HEK293 (cell line): ENCODE data around the gene MORN3.

Experiments used
- KLF1 ChIP-seq: fragments of 450-650 bp; formaldehyde crosslinking; IDR thresholded peaks from 2 replicates; pipeline ENCODE4 v1.5.1; 2016; ENCODE audit warnings: missing biosample characterization, missing genetic modification characterization
- KLF16 ChIP-seq: fragments of 450-650 bp; formaldehyde crosslinking; IDR thresholded peaks from 2 replicates; pipeline ENCODE4 v1.5.1; 2017; ENCODE audit warnings: missing biosample characterization, missing genetic modification characterization
- SP2 ChIP-seq: fragments of 450-650 bp; formaldehyde crosslinking; IDR thresholded peaks from 2 replicates; pipeline ENCODE4 v1.5.1; 2016; ENCODE audit warnings: missing biosample characterization, missing genetic modification characterization
- ZBTB1 ChIP-seq: fragments of 450-650 bp; formaldehyde crosslinking; IDR thresholded peaks from 2 replicates; pipeline ENCODE4 v1.5.1; 2016; ENCODE audit warnings: missing biosample characterization, missing genetic modification characterization
- ZNF211 ChIP-seq: fragments of 450-650 bp; formaldehyde crosslinking; IDR thresholded peaks from 2 replicates; pipeline ENCODE4 v1.5.1; 2016; ENCODE audit warnings: low read depth, missing biosample characterization, missing genetic modification characterization
- TF ChIP-seq, protein P1 (sequence below): fragments of 450-650 bp; formaldehyde crosslinking; IDR thresholded peaks from 2 replicates; pipeline ENCODE4 v1.5.1; 2016; ENCODE audit warnings: missing biosample characterization, missing genetic modification characterization
- TF ChIP-seq, protein P2 (sequence below): fragments of 450-650 bp; formaldehyde crosslinking; IDR thresholded peaks from 2 replicates; pipeline ENCODE4 v1.5.1; 2016; ENCODE audit warnings: missing biosample characterization, missing genetic modification characterization
- TF ChIP-seq, protein P3 (sequence below): fragments of 450-650 bp; formaldehyde crosslinking; IDR thresholded peaks from 2 replicates; pipeline ENCODE4 v1.5.1; 2016; ENCODE audit warnings: missing biosample characterization, missing genetic modification characterization, low read depth
- TF ChIP-seq, protein P4 (sequence below): sonication (generic); formaldehyde crosslinking; IDR thresholded peaks from 2 replicates; pipeline ENCODE4 v1.8.1; 2022; ENCODE audit warnings: mild to moderate bottlenecking, moderate library complexity, missing genetic modification reagents

DNA sequence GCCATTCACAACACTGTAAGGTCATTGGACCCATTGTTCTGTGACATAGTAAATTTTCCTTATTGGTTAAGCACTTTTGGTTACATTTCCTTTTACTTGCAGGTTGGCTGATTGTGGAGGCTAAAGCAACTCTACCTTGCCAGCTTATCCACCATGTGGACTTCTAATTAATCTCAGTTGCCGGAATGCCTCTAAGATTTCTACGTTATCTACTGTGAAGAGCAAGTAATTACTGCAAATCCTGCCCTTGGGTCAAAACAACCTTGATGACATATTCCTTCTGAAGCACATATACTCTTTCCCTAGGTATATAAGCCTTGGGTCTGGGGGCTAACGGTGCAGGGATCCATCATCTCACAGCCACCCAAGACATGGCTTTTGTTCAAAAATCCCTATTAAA is 19.5 kb upstream of the MORN3 start:
- TF ChIP-seq, protein P1, sequence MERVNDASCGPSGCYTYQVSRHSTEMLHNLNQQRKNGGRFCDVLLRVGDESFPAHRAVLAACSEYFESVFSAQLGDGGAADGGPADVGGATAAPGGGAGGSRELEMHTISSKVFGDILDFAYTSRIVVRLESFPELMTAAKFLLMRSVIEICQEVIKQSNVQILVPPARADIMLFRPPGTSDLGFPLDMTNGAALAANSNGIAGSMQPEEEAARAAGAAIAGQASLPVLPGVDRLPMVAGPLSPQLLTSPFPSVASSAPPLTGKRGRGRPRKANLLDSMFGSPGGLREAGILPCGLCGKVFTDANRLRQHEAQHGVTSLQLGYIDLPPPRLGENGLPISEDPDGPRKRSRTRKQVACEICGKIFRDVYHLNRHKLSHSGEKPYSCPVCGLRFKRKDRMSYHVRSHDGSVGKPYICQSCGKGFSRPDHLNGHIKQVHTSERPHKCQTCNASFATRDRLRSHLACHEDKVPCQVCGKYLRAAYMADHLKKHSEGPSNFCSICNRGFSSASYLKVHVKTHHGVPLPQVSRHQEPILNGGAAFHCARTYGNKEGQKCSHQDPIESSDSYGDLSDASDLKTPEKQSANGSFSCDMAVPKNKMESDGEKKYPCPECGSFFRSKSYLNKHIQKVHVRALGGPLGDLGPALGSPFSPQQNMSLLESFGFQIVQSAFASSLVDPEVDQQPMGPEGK = no peak
- TF ChIP-seq, protein P2, sequence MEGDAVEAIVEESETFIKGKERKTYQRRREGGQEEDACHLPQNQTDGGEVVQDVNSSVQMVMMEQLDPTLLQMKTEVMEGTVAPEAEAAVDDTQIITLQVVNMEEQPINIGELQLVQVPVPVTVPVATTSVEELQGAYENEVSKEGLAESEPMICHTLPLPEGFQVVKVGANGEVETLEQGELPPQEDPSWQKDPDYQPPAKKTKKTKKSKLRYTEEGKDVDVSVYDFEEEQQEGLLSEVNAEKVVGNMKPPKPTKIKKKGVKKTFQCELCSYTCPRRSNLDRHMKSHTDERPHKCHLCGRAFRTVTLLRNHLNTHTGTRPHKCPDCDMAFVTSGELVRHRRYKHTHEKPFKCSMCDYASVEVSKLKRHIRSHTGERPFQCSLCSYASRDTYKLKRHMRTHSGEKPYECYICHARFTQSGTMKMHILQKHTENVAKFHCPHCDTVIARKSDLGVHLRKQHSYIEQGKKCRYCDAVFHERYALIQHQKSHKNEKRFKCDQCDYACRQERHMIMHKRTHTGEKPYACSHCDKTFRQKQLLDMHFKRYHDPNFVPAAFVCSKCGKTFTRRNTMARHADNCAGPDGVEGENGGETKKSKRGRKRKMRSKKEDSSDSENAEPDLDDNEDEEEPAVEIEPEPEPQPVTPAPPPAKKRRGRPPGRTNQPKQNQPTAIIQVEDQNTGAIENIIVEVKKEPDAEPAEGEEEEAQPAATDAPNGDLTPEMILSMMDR (tag by site-specific recombination) = no peak
- TF ChIP-seq ZNF211 (tag by site-specific recombination) = no peak
- no peak for TF ChIP-seq KLF1 (tag by site-specific recombination)
- TF ChIP-seq, protein P3, sequence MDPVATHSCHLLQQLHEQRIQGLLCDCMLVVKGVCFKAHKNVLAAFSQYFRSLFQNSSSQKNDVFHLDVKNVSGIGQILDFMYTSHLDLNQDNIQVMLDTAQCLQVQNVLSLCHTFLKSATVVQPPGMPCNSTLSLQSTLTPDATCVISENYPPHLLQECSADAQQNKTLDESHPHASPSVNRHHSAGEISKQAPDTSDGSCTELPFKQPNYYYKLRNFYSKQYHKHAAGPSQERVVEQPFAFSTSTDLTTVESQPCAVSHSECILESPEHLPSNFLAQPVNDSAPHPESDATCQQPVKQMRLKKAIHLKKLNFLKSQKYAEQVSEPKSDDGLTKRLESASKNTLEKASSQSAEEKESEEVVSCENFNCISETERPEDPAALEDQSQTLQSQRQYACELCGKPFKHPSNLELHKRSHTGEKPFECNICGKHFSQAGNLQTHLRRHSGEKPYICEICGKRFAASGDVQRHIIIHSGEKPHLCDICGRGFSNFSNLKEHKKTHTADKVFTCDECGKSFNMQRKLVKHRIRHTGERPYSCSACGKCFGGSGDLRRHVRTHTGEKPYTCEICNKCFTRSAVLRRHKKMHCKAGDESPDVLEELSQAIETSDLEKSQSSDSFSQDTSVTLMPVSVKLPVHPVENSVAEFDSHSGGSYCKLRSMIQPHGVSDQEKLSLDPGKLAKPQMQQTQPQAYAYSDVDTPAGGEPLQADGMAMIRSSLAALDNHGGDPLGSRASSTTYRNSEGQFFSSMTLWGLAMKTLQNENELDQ (tag by site-specific recombination) = no peak
- TF ChIP-seq SP2 (tag by site-specific recombination) = no peak
- no peak for TF ChIP-seq ZBTB1 (tag by site-specific recombination)
- TF ChIP-seq, protein P4, sequence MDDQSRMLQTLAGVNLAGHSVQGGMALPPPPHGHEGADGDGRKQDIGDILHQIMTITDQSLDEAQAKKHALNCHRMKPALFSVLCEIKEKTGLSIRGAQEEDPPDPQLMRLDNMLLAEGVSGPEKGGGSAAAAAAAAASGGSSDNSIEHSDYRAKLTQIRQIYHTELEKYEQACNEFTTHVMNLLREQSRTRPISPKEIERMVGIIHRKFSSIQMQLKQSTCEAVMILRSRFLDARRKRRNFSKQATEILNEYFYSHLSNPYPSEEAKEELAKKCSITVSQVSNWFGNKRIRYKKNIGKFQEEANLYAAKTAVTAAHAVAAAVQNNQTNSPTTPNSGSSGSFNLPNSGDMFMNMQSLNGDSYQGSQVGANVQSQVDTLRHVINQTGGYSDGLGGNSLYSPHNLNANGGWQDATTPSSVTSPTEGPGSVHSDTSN = no peak
- TF ChIP-seq KLF16 = no peak
